Right lobe of liver (tissue), 4 donors: ENCODE measurements around the gene MT1A.

Experiments
- CTCF ChIP-seq, 4 donors: fragments of 200-600 bp in 3 of 4; fragments of 450-650 bp in 1 of 4; IDR thresholded peaks; one replicate each; pipeline versions ENCODE4 v1.5.1 to v1.8.0; 2016 to 2022; ENCODE audit warnings: antibody characterized with exemption in 4 of 4, mild to moderate bottlenecking in 2 of 4
- POLR2A ChIP-seq: fragments of 450-650 bp; IDR thresholded peaks from one replicate; pipeline ENCODE4 v1.6.1; 2017; ENCODE audit warnings: antibody characterized with exemption, mild to moderate bottlenecking
- donor health status: DM: no; HTN: no; CAD: no.
- donor health status: DM: no; HTN: no; CAD: no.
- donor health status: DM: no; HTN: yes; CAD: no.

GRCh38 chr16:56633535-56633934 is 4.9 kb upstream of the MT1A start:
- TF ChIP-seq POLR2A (no peak), CTCF (IDR thresholded peaks at IDR 0.05) (no peak)
